ENCODE measurements around the gene UBE3B.

UBE3B gene

GRCh38 chr12:109501299-109501698 lies 23.9 kb downstream of the UBE3B start:
- no peak for DNase-seq

- no peak for DNase-seq
These were observed 24.9 kb downstream of the UBE3B start for GRCh38 chr12:109502332-109502731.

GRCh38 chr12:109503611-109504010 lies 26.2 kb downstream of the UBE3B start:
- no peak for DNase-seq

GRCh38 chr12:109504068-109504467 lies 26.6 kb downstream of the UBE3B start:
- DNase-seq, result no peak

GRCh38 chr12:109510196-109510595 lies 32.8 kb downstream of the UBE3B start:
- DNase-seq, result no peak

GRCh38 chr12:109512608-109513007 lies 35.2 kb downstream of the UBE3B start:
- DNase-seq, result no peak

GRCh38 chr12:109513051-109513450 lies 35.6 kb downstream of the UBE3B start:
- DNase-seq, result no peak

GRCh38 chr12:109513977-109514376 lies 36.5 kb downstream of the UBE3B start:
- DNase-seq, result no peak

- no peak for DNase-seq
These were observed 40.2 kb downstream of the UBE3B start for GRCh38 chr12:109517619-109518018.

- no peak for DNase-seq
These were observed 41.6 kb downstream of the UBE3B start for GRCh38 chr12:109518820-109519665.

- no peak for DNase-seq
These were observed 42.4 kb downstream of the UBE3B start for GRCh38 chr12:109519787-109520186.

GRCh38 chr12:109521831-109522230 lies 44.4 kb downstream of the UBE3B start:
- DNase-seq, result no peak

- no peak for DNase-seq
These were observed 45.6 kb downstream of the UBE3B start for GRCh38 chr12:109523071-109523470.

GRCh38 chr12:109523504-109523903 lies 46.1 kb downstream of the UBE3B start:
- no peak for DNase-seq

- DNase-seq, result no peak
These were observed 47.2 kb downstream of the UBE3B start for GRCh38 chr12:109524466-109525278.

GRCh38 chr12:109525279-109525585 lies 47.8 kb downstream of the UBE3B start:
- DNase-seq, result no peak

- DNase-seq, result no peak
These were observed 50.2 kb downstream of the UBE3B start for GRCh38 chr12:109527489-109528123.

- DNase-seq, result no peak
These were observed 52.5 kb downstream of the UBE3B start for GRCh38 chr12:109529691-109530640.

GRCh38 chr12:109531411-109531810 lies 54.0 kb downstream of the UBE3B start:
- no peak for DNase-seq

- DNase-seq, result no peak
These were observed 55.5 kb downstream of the UBE3B start for GRCh38 chr12:109532721-109533486.

- no peak for DNase-seq
These were observed 56.0 kb downstream of the UBE3B start for GRCh38 chr12:109533487-109533740.

GRCh38 chr12:109534456-109534855 lies 57.0 kb downstream of the UBE3B start:
- no peak for DNase-seq
